GM18507 (cell line): ENCODE results near the gene WNT3A.

Source experiments
- DNase-seq: peaks from one replicate; pipeline ENCODE4 v3.0.0; 2011; ENCODE audit warnings: low read depth; ENCODE audit not compliant: insufficient read length; ENCODE audit errors: extremely low spot score
- FAIRE-seq: peaks from 2 replicates; lab custom pipeline; 2011; peaks lifted over from hg19 to GRCh38; lab: Jason Lieb, UNC

The WNT3A gene

DNA sequence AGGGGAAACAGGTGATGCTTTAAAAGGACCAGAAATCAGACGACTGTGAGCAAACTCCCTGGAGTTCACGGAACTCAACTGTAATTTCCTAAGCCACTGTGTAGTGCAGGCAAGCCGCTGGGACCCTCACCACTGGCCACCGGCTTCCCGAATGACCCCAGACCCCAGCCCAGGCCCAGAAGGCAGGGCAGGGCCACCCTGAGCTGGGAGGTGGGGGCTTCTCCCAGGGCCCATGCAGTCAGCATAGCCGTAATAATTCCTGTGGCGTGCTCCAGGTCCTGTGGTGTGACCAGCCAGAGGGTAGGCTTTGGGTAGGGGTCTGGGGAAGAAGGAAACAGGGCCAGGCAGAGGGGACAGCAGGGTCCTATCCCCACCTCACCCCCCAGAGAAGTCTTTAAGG, 72.2 kb downstream of the WNT3A start:
- no peak for FAIRE-seq
- DNase-seq: no peak

DNA sequence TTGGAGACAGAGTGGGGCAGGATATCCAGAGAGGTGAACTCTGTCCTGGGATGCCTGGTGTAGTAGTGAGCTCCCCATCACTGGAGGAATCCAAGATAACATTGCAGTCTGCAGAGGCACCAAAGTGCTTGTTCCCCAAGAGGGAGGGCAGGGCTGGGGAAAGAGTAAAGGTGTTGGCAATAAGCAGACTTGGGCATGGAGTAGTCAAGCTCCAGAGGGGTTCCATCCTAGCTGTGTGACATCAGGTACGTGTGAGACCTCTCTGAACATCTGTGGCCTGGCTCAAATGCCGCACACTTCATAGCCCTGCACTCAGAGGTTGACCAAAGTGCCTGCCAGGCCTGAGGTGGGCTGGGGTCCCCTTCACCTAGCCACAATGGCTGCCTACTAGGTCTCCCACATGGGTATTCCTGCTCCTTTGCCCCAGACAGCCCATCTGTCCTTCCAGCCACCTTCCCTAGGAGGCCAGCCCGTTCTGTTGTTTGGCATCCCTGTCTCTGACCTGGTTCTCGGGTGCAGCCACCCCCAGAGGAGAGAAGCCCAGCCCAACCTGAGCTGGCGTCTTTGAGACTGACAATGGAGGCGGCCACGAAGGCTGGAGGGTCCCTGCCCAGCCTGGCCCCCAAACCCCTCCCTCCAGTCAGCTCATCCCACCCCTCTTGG, 72.9 kb downstream of the WNT3A start:
- FAIRE-seq: no peak
- DNase-seq: no peak

DNA sequence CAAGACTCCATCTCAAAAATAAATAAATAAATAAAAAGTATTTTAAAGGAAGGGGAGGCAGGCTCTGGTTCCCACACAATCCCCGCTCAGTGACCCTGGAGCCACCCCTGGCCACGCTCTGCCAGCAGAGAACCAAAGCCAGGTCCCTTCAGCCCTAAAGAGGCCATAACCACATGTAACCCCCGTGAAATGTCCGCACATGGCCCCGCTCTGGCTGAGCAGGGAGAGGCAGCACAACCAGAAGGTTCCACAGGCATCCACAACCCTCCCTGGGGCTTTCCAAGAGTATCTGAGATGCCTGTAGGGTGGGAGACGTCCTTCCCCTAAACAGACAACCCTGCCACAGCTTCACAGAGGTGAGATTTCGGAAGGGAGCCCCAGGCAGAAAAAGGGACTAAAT, 74.3 kb downstream of the WNT3A start:
- DNase-seq: no peak
- FAIRE-seq: no peak

DNA sequence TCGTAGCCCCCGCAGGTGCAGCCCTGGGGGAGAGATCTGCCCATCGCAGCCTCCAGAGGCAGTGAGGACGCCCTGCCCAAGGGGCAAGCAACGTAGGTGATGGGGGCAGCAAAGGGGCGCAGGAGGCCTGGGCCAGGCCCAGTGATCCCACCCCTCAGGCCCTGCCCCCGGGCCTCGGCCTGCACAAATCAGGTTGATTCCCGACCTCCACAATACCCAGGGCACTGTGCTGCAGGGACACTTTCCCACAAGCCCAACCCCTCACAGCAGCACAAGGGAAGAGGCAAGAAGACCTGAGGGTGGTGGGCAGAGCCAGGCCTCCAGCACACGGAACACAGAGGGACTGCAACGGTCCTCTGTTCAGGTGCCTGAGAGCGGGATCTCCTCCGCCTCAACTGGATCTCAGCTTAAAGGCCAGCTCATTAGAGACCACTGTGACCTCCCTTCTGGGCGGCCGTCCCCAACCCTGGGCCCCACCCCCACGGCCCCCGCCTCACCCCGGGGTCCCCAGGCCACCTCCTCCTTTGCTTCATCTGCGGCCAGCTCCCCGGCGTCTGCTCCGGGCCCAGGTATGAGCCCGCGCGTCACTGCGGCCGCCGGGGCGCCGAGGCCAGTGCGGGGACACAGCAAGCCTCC, 74.9 kb downstream of the WNT3A start:
- FAIRE-seq: no peak
- DNase-seq: no peak

DNA sequence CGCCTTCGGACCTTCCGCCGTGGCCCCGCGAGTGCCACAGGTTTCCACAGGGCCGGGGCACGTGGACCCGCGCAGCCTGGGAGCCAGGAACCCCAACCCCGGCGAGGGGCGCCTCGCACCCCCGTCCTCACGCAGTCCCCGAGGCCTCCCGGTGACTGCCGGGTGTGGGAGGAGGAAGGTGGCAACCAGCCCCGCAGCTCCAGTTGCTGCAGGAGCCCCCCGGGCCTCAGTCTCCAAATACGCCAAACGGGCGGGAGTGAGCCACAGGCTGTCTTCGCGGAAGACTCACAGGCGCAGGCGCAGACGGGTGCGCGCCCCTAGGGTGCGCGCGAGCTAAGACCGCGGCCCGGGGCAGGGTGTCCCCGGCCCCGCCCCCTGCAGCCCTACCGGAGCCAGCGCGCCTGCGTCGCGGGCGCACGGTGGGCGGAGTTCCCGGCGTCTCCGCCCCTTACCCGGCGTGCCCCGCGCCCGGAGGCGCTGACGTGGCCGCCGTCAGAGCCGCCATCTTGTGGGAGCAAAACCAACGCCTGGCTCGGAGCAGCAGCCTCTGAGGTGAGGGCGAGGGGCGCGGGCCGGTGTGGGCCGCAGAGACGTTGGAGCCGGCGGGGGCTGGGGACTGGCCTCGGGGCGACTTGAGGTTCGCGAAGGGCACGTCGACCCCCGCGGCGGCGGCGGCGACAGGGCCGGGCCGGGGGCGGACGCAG, 75.6 kb downstream of the WNT3A start, which contains the start of gene ARF1:
Gene ARF1, plus strand, starts transcription at position 495 of the 704 bp plus-strand sequence. CDS start 14,407 bp downstream, outside the sequence.
- DNase-seq: peak; percentile 99
- peak; percentile 88 for FAIRE-seq

DNA sequence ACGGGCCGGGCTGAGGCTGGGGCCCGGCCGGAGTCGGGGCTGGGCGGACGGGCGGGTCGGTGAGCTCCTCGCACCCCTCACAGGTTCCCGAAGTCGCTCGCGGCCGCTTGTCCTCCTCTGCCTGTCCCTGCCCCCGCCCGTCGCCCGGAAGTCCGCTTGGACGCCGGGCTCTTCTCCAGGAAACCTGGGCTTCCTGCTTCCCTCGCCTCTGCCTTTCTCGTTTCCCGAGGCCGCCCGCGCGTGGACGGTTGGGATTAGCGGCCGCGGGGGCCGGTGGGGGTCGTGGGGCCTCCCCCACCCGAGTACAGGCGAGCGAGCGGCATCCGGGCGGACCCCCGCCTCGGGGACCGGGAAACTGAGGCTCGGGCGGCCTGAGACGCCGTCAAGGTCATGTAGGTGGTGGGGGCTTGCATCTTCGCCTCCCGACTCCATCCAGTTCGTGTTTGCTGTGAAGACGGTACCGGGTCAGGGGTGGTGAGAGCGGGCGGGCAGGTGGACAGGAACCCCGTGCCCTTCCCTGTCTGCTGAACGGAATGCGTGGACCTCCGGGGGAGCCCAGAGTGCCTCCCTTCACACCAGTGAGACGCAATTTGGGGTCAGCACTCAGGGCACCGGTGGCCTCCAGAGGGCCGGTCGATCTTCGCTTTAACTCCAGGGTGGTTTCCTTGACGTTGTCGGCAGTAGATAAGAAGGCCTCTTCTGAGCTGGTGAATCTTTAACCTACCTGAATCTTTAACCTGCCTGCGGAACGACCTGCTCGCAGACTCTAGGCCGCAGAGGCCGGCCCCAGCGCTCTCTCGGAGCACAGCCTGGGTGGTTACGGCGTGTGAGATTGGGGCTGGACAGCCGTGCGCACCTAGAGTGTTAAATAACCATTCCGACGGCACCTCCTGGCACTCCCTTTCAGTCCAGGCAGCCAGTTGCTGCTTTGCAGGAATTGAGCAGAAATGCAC, 76.4 kb downstream of the WNT3A start:
- FAIRE-seq (peak; percentile 56), DNase-seq (no peak)

DNA sequence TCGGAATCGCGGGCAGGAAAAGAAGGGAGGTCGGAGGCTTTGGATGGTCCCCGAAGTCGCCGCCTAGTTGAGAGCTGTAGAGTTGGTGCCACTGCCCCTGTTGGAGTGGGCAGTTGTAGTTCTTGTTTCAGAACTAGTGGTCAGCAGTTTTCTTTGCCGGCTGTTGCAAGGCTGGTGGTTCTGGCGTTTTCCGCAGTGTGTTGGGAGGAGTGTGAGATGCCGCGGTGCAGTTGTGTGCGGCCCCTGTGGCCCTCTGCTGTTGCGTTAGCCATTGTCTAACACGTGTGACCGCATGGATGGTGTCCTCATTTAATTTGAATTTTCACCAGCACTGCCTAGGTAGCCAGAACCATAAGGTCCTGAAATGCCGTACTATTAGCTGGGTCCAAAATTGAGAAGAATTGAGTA, 77.1 kb downstream of the WNT3A start:
- DNase-seq (no peak), FAIRE-seq (no peak)

DNA sequence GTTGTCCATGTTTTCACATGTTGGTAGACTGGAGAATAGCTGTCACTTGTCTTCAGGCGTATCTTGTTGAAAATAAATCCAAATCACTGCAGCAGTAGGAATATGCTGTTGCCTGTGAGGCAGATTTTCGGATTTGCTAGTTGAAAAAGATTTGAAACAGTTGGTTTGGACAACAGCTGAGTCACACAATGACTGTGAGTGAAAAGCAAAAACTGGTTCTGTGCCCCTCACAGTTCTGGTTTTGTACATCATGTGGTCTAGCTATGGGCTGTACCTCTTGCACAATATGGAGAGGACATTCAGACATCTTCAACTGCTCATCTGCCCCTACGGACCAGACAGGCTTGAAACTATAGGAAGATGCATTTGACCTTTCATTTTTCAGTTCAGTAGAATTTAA, 77.5 kb downstream of the WNT3A start:
- DNase-seq (no peak), FAIRE-seq (no peak)

DNA sequence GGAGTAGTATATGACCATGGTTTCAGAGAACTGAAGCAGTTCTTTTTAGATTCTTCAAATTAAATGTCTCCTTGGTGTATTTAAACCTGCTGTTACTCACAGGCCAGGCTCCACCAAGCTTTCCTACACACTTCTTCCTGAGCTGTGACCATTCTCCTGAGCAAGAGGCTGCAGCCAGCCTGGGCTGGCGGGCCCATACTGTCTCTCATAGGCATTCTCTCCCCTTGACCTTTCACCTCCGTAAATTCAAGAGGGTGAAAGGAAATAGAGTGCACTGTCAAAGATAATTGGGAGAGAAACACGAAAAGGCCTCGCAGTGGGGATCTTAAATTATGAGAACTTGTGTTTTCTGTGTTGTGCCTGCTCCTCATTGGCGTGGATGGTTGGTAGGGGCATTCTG, 78.0 kb downstream of the WNT3A start:
- DNase-seq: no peak
- FAIRE-seq: no peak

DNA sequence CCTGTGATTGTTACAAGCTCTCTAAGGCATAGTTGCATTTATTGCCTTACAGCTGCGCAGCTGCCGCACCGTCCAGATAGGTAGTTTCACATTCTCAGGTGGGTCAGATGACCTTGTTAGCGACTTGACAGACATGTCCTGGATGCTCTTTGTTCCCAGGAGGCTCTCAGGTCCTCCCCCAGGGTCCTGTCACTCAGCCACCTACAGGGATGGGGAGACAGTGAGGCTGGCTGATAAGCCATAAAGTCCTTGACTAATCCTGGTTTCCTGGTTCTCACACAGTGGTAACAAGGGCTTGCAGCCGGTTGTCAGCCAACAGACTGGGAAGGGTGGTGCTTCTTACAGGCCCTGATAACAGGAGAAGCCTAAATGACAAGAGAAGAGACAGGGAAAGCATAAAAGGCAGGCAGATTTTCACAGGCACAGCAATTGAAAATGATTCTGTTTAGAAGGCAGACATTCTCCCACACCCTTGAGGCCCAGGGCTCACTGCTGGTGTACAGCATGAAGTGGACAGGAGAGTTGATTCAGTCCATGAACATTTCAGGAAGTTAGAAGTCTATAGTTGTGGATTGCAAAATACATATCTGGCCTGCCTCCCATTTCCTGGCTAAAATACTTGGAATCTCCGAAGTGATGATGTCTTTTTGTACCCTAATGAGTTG, 78.6 kb downstream of the WNT3A start:
- DNase-seq (no peak), FAIRE-seq (no peak)

DNA sequence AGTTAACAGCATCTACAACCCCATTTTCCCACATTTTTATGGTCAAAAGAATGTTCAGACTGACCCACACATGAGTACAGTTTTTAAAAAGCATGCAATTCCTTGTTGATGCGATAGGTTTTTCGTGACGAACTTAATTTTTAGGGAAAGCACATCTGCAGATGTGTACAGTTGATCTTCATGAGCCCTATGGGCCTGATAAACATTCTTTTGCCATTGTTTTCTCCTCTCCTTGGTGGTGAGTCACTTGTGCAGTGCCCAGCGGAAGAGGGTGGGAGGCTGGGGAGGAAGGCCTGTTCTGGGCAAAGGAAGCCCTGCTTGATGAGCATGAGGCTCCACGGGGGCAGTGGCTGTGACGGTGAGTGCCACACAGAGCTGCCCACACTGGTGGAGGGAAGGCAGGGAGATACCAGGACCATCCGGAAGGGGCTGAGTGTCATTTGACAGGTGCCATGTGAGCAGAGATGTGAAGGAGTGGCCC, 81.0 kb downstream of the WNT3A start:
- FAIRE-seq: no peak
- no peak for DNase-seq

DNA sequence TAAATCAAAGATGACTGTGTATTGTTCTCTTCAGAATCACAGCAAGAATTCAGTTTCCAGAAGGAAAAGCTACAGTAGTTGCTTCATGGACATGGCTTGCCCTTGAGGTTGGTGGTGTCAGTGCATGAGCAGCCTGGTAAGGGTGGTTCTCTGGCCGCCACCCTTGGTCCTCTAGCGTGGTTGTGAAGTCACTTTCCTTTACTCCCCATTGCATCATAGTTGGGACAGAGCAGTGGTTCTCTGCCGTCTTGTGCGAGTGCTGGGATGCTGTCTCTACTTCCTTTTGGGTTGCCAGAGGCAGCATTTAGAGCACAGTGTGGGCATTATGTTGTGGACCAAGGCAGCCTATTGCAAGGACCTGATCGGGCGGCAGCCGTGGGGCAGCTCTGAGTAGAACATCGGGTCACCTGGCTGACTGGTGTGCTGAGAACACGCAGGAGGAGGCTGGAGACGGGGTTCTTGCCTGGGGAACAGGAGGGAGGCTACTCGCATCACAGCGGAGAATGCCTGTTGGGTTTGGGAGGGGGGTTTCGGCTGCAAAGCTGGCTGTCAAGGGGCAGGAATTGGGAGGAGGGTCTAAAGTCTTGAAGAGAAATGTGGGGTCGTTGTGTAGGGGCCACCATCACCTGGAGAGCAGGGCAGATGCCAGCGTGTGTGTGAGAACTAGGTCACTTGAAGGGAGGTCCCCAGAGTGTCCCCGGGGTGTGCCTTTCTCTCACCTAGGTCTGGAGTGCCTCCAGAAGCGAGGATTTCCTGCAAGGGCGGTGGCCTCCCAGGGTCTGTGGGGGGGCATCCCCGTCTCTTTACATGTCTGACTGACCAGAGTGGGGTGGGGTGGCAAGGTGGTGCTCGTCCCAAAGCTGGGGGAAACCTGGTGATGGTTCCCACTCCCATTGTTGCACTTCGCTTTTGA, 82.0 kb downstream of the WNT3A start:
- DNase-seq (no peak), FAIRE-seq (no peak)

DNA sequence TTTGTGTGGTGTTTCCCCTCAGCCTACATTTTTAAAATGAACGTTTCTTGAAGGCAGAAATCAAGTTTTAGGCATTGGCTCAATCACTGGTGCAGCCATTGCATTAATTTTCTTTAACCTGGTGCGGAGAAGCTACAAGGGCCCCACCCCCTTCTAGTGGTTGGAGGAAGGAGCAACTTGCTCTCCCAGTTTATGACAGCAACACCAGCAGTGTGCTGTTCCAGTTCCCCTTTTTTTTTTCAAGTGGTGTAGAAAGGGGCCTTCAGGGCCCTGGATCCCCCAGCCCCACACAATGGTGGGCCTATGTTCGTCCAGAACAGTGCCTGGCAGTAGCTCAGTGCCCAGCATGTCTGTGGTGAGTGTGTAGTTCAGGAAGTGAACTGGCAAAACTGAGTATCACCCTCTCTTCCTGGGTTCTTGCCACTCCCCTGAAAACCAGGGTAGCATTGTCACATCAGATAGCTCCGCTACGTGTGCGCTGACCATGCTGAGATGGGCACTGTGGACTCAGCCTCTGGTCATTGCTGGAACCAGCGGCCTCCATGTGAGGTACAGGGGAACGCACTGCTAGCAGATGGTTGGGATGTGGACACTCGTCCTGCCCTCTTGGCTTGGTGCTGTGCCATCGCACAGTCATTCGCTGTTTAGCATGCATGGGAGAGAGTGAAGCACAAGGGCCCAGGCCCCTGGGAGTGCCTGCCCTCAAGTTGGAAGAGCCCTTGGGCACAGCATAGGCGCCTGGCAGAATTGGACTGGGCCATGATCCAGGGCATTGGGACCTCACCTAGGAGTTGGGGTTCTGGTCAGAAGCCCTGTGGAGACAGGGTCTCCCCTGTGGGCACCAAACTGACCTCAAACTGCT, 83.0 kb downstream of the WNT3A start:
- DNase-seq: no peak

DNA sequence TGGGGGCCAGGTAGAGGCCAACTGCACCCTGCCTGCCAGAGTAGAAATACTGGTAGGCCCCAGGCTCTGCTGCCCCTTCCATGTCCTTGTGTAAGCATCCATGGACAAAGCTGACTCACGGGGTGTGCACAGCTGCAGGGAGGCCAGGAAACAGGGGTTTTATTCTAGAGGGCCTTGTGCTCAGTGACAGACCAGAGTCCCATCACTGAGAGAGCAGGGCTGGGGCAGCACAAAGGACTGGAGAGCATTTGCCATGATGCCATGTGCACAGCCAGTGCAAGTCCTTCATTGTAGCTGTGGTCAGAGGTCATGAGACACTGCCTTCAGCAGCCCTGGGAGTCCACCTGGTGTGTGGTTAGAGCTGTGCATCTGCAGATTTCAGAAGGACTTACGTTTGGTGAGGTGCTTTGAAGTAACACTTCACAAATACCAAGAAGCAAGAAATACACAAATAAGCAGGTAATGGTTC, 83.8 kb downstream of the WNT3A start:
- FAIRE-seq: no peak

More for the DNA sequence above, 83.0 kb downstream of the WNT3A start:
- no peak for FAIRE-seq

DNA sequence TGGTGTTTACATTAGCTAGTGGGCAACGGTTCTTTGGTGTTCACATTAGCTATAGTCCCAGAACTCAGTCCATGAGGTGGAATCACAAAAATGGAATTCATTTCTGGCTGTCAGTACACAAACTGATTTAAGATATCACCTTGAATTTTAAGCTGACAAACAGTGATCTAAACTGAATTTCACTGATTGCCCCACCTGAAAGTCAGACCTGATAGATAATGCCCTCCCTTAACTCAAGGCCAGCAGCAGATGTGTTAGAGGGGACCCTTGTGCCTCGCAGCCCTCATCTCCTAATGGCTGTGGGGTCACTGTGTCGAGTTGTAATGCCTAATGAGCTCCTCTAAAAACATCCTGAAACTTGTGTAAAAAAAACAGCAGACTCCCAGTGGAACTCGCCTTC, 84.3 kb downstream of the WNT3A start:
- DNase-seq: no peak

More for the DNA sequence above, 83.8 kb downstream of the WNT3A start:
- no peak for DNase-seq

DNA sequence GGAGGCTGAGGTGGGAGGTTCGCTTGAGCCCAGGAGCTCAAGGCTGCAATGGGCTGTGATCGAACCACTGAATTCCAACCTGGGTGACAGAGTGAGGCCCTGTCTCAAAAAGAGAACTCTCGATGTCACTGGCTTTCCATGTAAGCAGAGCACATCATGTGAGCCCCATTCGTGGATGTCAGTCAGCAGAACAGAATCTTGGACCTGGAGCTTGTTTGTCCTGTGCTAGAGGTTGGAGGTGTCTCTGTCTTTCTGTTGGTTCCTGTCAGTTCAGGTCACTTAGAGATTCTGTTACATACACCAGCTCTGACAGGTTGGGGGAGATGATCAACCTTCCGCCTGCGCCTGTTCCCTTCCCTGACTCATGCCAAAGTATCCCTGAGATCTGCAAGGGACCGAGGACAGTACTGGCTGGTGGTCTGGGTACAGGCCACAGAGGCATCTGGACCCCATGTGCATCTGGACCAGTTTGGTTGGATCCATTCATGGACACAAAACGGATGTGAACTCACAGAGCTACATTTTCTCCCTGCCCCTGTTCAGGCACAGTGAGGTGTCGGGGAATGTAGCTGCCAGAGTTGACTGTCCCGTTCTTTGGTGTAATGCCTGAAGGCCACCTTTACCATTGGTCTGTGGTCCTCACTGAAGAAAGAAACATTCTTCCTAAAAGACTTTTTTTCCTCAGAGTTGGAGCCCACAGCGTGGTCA, 85.7 kb downstream of the WNT3A start:
- no peak for FAIRE-seq

More for the DNA sequence above, 84.3 kb downstream of the WNT3A start:
- FAIRE-seq: no peak

More for the DNA sequence above, 85.7 kb downstream of the WNT3A start:
- DNase-seq: no peak
